ENCODE measurements around the gene PTPN11.

DNA sequence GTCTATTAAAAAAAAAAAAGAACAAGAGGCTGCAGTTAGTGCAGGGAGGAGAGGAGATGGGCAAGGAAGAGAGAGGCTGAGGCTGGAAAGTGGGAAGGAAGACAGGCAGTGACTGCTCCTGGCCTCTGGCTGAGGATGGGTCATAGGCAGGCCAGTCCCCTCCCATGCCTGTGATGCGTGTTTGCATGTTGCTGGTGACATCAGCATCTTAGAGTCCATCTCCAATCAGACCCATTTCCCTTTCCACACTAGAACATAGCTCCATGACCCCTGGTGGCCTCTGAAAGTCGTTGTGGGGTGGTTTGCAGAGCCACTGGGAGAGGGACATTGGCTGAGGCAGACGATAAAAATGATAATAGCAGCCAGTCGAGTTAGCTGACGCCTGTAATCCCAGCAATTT is 132.9 kb downstream of the PTPN11 start:
- TF ChIP-seq, protein P1, sequence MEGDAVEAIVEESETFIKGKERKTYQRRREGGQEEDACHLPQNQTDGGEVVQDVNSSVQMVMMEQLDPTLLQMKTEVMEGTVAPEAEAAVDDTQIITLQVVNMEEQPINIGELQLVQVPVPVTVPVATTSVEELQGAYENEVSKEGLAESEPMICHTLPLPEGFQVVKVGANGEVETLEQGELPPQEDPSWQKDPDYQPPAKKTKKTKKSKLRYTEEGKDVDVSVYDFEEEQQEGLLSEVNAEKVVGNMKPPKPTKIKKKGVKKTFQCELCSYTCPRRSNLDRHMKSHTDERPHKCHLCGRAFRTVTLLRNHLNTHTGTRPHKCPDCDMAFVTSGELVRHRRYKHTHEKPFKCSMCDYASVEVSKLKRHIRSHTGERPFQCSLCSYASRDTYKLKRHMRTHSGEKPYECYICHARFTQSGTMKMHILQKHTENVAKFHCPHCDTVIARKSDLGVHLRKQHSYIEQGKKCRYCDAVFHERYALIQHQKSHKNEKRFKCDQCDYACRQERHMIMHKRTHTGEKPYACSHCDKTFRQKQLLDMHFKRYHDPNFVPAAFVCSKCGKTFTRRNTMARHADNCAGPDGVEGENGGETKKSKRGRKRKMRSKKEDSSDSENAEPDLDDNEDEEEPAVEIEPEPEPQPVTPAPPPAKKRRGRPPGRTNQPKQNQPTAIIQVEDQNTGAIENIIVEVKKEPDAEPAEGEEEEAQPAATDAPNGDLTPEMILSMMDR (conservative IDR thresholded peaks at IDR 0.05; ENCODE audit: low read length): no peak
- TF ChIP-seq EZH2phosphoT487 (IDR thresholded peaks at IDR 0.05; ENCODE audit: borderline replicate concordance, low read depth, low read length): no peak
